Fibroblast of skin of back (primary cell): ENCODE data around the gene BEGAIN.

ENCODE experiments used
- DNase-seq: peaks from one replicate; pipeline ENCODE4 v3.0.0-alpha.2; 2013

The BEGAIN gene

GRCh38 chr14:100503251-100503650 is 84.0 kb downstream of the BEGAIN start:
- DNase-seq = no peak

- no peak for DNase-seq
These were observed 84.5 kb downstream of the BEGAIN start for GRCh38 chr14:100502622-100503220.

DNA sequence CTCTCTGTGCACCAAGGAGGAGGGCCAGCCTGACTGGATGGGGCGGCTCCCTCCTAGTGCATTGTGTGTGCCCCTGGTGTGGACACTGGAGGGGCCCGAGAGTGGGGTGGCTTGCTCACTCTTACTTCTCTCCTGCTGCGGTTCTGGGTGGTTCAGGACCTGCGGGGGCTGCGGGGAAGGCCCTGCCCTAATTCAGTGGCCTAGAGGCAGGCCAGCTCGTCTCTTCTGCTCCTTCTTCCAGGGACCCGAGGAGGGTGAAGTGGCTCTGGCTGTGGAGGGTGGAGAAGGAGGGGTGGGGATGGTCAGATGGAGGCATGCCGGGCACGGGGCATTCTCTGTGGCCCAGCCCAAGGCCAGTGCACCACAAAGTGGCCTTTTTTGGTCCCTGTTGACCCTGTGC is 87.1 kb downstream of the BEGAIN start:
- no peak for DNase-seq

DNA sequence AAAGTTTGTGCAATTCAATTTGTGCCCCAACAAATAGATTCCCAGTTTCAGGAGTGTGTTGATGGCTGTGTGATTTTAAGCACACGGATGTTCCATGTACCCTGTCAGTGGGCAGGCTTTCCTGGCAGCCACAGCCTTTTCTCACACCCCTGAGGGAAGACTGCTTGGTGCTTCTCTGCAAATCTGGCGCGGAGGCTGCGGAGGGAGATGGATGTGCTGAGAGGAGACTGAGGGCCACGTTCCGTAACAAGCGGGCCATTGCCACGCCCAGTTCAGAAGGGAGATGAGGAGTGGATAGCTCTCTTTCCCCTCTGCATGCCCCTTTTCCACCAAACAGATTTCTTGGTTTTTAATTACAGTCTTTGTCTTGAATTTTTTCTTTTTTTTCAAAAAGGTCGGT is 89.1 kb downstream of the BEGAIN start:
- DNase-seq = no peak

GRCh38 chr14:100495917-100496316 is 91.3 kb downstream of the BEGAIN start:
- DNase-seq = no peak

- DNase-seq = no peak
These were observed 92.6 kb downstream of the BEGAIN start for GRCh38 chr14:100494645-100495044.

GRCh38 chr14:100490252-100490651 is 97.0 kb downstream of the BEGAIN start:
- no peak for DNase-seq

DNA sequence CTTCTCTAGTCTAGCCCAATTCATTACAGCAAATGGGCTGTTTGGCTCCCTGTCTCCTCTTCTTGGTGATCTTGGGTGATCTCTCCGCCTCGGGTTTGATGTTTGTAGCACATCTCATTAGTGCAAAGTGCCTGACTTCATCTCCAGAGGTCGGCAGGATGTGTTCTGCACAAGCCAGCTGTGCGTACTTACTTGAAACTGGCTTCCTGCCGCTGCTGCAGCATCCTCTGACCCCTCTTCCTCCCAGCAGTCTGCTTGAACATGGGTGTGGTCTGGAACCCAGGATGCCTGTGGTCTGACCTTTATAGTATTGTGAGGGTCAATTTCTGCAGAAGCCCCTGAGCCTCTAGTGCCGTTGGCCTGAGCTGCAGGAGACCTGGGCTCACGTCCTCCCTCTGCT is 99.2 kb downstream of the BEGAIN start:
- DNase-seq = no peak

DNA sequence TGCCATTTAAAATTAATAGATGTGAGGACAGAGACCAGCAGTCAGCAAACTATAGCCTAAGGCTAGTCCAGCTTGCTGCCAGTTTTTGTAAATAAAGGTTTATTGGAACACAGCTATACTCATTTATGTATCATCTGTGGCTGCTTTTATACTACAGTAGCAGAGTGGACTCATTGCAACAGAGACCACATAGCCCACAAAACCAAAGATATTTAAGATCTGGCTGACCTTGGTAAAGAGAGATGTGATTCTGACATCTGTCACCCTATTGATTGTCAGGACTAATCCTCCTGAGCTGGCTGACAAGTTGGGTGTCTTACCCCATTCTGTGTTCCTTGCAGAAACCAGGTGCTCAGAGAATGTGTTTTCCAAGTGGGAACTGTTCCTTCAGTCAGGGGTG is 99.9 kb downstream of the BEGAIN start:
- no peak for DNase-seq
